LoVo (cell line): Measurements from ENCODE around the gene GFOD2.
A peak's percentile ranks its signal among the peaks of the same experiment; 100 is the strongest.
"Not testable (repeated sequence)": the region's sequence is repeated elsewhere in the genome, so short reads cannot be mapped to it uniquely, and the experiment has no call there.

Experiments used
- DNase-seq: peaks from one replicate; pipeline ENCODE4 v3.0.0-alpha.2; 2016; ENCODE audit warnings: low spot score

Gene GFOD2

GRCh38 chr16:67702130-67702529 lies 17.0 kb downstream of the GFOD2 start:
- DNase-seq, result no peak

GRCh38 chr16:67701420-67701819 lies 17.7 kb downstream of the GFOD2 start:
- no peak for DNase-seq

GRCh38 chr16:67699265-67699664 lies 19.9 kb downstream of the GFOD2 start:
- DNase-seq, result no peak

GRCh38 chr16:67697422-67698185 lies 21.5 kb downstream of the GFOD2 start:
- DNase-seq, result no peak

- no peak for DNase-seq
Measured at GRCh38 chr16:67694611-67695010, 24.5 kb downstream of the GFOD2 start.

GRCh38 chr16:67693517-67694285 lies 25.4 kb downstream of the GFOD2 start:
- DNase-seq, result not testable (repeated sequence)

GRCh38 chr16:67685388-67686112 lies 33.6 kb downstream of the GFOD2 start:
- DNase-seq, result no peak

- DNase-seq, result peak; percentile 38
Measured at GRCh38 chr16:67683767-67684166, 35.3 kb downstream of the GFOD2 start.

GRCh38 chr16:67679935-67680897 lies 38.9 kb downstream of the GFOD2 start:
- no peak for DNase-seq

- no peak for DNase-seq
Measured at GRCh38 chr16:67678354-67679023, 40.6 kb downstream of the GFOD2 start.

GRCh38 chr16:67677712-67678111 lies 41.4 kb downstream of the GFOD2 start:
- no peak for DNase-seq

GRCh38 chr16:67676939-67677338 lies 42.2 kb downstream of the GFOD2 start:
- DNase-seq, result no peak

- DNase-seq, result no peak
Measured at GRCh38 chr16:67676516-67676915, 42.6 kb downstream of the GFOD2 start.

- DNase-seq, result no peak
Measured at GRCh38 chr16:67675999-67676398, 43.1 kb downstream of the GFOD2 start.

GRCh38 chr16:67675579-67675935 lies 43.6 kb downstream of the GFOD2 start:
- DNase-seq, result no peak

- DNase-seq, result no peak
Measured at GRCh38 chr16:67674851-67675578, 44.1 kb downstream of the GFOD2 start.

GRCh38 chr16:67673712-67674580 lies 45.2 kb downstream of the GFOD2 start:
- DNase-seq, result no peak

GRCh38 chr16:67672739-67673662 lies 46.1 kb downstream of the GFOD2 start:
- DNase-seq, result no peak
